Astrocyte of the spinal cord (primary cell): Measurements from ENCODE around the gene GTPBP6.
"Not testable (repeated sequence)": the region's sequence is repeated elsewhere in the genome, so short reads cannot be mapped to it uniquely, and the experiment has no call there.

ENCODE experiments used
- DNase-seq: peaks from one replicate; pipeline ENCODE4 v3.0.0; 2011; ENCODE audit warnings: low read depth, low spot score
- H3K4me3 ChIP-seq: 2 replicates; pipeline ENCODE4 v1.5.1; 2011; ENCODE audit warnings: low read depth, mild to moderate bottlenecking, low read length, moderate library complexity
- CTCF ChIP-seq: IDR thresholded peaks from 2 replicates; pipeline ENCODE4 v1.5.1; 2012; ENCODE audit warnings: low read depth, mild to moderate bottlenecking, low read length, inconsistent platforms
- in situ Hi-C: cut with HindIII; loops from 2 replicates; pipeline ENCODE4 v1.10.0; 2017; ENCODE audit warnings: low sequenced_read_pairs

GTPBP6 gene

GRCh38 chrX:264634-265455 lies 53.8 kb downstream of the GTPBP6 start:
- TF ChIP-seq CTCF, result no peak
- in situ Hi-C loops, result no loop called here
- H3K4me3 ChIP-seq, result no peak overlapping the region
- DNase-seq, result no peak

- DNase-seq, H3K4me3 ChIP-seq, in situ Hi-C loops: not testable (repeated sequence)
Measured at GRCh38 chrX:264006-264405, 54.6 kb downstream of the GTPBP6 start.

- TF ChIP-seq CTCF, result no peak
- DNase-seq, result no peak
- in situ Hi-C loops, result no loop called here
- H3K4me3 ChIP-seq, result no peak overlapping the region
Measured at GRCh38 chrX:262381-262909, 56.2 kb downstream of the GTPBP6 start.

- no peak overlapping the region for H3K4me3 ChIP-seq
- DNase-seq, result no peak
- in situ Hi-C loops, result no loop called here
- no peak for TF ChIP-seq CTCF
Measured at GRCh38 chrX:261919-262352, 56.7 kb downstream of the GTPBP6 start.

- TF ChIP-seq CTCF, result no peak
- no peak overlapping the region for H3K4me3 ChIP-seq
- in situ Hi-C loops, result no loop called here
- DNase-seq, result no peak
Measured at GRCh38 chrX:261167-261918, 57.3 kb downstream of the GTPBP6 start.

- DNase-seq, result no peak
- in situ Hi-C loops, result no loop called here
- no peak overlapping the region for H3K4me3 ChIP-seq
- TF ChIP-seq CTCF, result no peak
Measured at GRCh38 chrX:259692-260355, 58.8 kb downstream of the GTPBP6 start.
